ENCODE measurements around the gene KDM4F.

DNA sequence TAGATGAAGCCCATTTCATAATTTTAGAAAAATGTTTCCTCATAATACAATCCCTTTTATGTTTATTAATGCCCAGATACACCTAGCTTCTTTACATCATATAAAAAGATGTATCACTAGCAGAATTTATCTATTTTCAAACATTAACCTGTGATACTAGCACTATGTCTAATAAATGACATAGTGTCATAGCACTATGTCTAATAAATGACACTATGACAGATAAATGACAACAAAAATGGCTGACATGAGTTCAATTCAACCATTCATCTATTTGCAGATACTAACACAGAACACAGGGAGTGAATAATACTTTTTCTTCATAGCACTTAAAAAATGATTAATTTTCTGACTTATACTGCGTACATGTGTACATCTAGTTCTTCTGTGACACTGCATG is 43.6 kb upstream of the KDM4F start:
- TF ChIP-seq RARB (CRISPR knock-in tag; IDR thresholded peaks at IDR 0.05) (no peak), GLIS3 (CRISPR knock-in tag; IDR thresholded peaks at IDR 0.05) (no peak), TOX (CRISPR knock-in tag; IDR thresholded peaks at IDR 0.05; ENCODE audit: borderline replicate concordance) (no peak), ZNF565 (CRISPR knock-in tag; conservative IDR thresholded peaks at IDR 0.05; ENCODE audit: low read depth) (no peak), ZNF70 (CRISPR knock-in tag; IDR thresholded peaks at IDR 0.05) (no peak), ARNTL (CRISPR knock-in tag; IDR thresholded peaks at IDR 0.05; ENCODE audit: borderline replicate concordance, low read depth) (no peak), ZFP30 (CRISPR knock-in tag; IDR thresholded peaks at IDR 0.05) (no peak), ESRRG (CRISPR knock-in tag; IDR thresholded peaks at IDR 0.05) (no peak), SNAI2 (CRISPR knock-in tag; IDR thresholded peaks at IDR 0.05) (no peak), ZFP3 (CRISPR knock-in tag; IDR thresholded peaks at IDR 0.05) (no peak), TCF4 (CRISPR knock-in tag; IDR thresholded peaks at IDR 0.05; ENCODE audit: borderline replicate concordance) (no peak)
- TF ChIP-seq, protein P1, sequence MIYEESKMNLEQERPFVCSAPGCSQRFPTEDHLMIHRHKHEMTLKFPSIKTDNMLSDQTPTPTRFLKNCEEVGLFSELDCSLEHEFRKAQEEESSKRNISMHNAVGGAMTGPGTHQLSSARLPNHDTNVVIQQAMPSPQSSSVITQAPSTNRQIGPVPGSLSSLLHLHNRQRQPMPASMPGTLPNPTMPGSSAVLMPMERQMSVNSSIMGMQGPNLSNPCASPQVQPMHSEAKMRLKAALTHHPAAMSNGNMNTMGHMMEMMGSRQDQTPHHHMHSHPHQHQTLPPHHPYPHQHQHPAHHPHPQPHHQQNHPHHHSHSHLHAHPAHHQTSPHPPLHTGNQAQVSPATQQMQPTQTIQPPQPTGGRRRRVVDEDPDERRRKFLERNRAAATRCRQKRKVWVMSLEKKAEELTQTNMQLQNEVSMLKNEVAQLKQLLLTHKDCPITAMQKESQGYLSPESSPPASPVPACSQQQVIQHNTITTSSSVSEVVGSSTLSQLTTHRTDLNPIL (CRISPR knock-in tag; IDR thresholded peaks at IDR 0.05; ENCODE audit: low read depth), result no peak
- TF ChIP-seq, protein P2, sequence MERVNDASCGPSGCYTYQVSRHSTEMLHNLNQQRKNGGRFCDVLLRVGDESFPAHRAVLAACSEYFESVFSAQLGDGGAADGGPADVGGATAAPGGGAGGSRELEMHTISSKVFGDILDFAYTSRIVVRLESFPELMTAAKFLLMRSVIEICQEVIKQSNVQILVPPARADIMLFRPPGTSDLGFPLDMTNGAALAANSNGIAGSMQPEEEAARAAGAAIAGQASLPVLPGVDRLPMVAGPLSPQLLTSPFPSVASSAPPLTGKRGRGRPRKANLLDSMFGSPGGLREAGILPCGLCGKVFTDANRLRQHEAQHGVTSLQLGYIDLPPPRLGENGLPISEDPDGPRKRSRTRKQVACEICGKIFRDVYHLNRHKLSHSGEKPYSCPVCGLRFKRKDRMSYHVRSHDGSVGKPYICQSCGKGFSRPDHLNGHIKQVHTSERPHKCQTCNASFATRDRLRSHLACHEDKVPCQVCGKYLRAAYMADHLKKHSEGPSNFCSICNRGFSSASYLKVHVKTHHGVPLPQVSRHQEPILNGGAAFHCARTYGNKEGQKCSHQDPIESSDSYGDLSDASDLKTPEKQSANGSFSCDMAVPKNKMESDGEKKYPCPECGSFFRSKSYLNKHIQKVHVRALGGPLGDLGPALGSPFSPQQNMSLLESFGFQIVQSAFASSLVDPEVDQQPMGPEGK (CRISPR knock-in tag; IDR thresholded peaks at IDR 0.05; ENCODE audit: borderline replicate concordance), result no peak
- TF ChIP-seq, protein P3, sequence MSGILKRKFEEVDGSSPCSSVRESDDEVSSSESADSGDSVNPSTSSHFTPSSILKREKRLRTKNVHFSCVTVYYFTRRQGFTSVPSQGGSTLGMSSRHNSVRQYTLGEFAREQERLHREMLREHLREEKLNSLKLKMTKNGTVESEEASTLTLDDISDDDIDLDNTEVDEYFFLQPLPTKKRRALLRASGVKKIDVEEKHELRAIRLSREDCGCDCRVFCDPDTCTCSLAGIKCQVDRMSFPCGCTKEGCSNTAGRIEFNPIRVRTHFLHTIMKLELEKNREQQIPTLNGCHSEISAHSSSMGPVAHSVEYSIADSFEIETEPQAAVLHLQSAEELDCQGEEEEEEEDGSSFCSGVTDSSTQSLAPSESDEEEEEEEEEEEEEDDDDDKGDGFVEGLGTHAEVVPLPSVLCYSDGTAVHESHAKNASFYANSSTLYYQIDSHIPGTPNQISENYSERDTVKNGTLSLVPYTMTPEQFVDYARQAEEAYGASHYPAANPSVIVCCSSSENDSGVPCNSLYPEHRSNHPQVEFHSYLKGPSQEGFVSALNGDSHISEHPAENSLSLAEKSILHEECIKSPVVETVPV (CRISPR knock-in tag; IDR thresholded peaks at IDR 0.05), result no peak
